DMS53 treated with DMSO at 0.1 percent for 48 hours (cell line): Measurements from ENCODE around the gene OR6V1.
"Not testable (repeated sequence)": the region's sequence is repeated elsewhere in the genome, so short reads cannot be mapped to it uniquely, and the experiment has no call there.

Source experiments
- DNase-seq: peaks from one replicate; lab custom pipeline; 2025; ENCODE audit not compliant: unreplicated experiment; lab: John Stamatoyannopoulos, UW

The OR6V1 gene

DNA sequence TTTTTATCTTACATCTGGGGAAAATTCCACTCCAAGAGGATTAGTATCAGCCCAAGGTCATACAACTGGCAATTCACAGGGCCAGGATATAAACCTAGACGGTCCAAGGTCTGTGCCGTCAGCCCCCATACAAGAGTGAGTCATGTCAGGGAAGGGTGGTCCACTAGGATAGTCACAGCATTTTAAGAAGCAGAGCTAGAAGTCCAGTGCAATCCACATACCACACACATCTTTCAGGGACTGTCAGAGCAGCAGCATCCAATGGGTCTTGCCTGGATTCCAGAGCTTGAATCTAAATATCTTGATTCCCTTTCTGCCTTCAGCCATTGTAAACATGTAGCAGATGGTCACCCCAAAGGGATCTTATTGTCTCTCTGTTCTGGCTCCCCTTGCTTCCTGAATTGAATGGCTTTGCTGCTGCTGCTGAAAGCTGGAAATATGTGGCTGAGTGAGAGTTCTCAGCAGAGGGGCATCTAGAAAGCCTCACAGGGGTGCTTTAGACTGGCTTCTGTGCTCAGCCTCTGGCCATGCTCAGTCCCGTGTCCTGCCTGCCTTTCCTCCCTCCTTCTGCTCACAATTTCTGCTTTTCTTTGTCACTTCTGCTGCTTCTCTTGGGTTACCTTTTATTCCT lies 9.9 kb upstream of the OR6V1 start:
- DNase-seq: no peak

DNA sequence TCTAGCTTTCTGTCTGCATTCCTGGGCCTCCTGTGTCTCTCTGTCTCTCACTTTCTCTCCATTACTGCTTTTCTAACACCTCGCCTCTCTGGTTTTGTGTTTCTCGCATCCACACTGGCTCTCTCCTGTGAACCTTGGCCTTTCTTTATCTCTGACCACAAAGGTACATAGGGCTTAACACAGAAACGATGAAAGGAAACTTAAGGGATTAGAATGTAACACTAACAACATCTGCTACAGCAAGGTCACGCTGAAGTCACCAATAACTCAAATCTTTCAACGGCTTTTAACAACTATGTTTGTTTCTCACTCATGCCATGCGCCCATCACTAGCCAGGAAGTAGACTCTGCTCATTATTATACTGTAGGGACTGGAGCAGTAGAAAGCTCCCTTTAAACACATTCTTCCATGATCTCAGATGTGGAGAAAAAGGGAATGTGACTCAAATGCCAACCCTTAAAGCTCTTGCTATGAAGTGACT lies 9.3 kb upstream of the OR6V1 start:
- no peak for DNase-seq

DNA sequence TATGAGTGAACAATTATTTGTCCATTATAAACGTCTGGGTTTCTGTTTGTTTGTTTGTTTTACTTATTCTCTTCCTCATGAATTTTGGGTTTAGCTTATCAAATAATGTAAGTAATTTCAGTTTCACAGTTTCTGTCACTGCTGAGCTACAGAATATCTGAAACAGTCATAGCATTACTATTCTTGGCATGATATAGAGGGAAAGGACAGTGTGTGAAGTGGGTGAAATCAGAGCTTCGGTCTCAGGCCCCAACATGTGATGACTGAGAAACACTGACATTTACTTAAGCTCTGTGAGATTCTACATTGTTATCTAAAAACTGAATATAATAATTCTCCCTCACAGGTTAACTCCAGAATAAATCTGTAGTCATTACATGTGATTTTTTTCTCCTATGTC lies 8.8 kb upstream of the OR6V1 start:
- no peak for DNase-seq

DNA sequence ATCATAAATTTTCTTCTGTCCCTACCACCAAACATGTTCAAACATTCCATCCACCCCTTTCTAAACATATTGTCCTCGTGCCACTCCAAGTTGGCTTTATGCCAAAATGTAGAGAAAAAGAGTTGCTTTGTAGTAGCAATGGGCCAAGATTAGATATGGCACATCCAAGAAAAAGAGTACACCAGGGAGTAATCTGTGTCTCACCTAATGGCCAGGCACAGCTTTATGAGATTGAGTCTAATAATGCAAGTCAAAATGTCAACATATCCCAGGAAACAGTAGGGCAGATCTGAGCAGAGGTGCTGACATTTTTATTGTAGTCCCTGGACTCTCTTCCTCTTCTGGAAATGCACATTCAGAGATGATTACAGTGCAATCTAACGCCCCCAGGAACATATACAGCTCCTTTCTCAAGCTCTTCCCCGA lies 5.7 kb upstream of the OR6V1 start:
- DNase-seq: no peak

DNA sequence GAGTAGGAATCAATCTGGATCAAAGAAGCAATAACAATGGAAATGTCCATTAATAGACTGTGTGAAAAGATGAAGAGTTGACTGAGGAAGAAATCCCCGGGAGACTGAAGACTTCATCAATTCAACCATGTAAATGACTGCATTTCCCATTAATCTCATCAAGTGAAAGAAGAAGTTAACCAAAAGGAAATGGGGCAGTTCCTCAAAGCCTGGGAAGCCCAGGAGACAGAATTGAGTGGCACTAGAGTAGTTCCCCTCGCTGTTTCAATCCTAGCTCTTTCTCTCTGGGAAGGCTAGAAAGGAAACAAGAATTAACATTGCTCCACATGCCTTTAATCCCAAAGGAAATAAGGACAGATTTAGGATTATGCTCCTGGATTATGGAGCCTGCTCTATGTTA lies 4.8 kb upstream of the OR6V1 start:
- DNase-seq: no peak

DNA sequence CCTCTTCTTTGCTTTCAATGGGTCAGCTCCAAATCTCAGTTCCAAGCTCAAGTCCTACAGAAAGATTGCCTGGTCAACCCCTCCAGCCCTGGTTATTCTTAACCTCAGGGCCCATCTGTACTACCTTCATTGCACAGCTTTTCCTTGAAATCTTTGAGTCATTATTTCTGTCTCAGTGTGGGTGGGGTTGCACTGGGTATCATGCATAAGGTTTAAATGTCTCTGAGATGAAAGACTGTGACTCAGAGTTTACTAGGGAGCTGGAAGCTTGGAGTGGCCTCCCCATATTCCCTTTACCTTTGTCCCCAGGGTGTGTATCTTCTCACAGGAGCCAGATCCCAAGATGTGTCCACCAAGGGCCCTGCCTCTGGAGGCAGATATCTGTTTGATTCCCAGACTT lies 3.3 kb upstream of the OR6V1 start:
- DNase-seq: no peak

DNA sequence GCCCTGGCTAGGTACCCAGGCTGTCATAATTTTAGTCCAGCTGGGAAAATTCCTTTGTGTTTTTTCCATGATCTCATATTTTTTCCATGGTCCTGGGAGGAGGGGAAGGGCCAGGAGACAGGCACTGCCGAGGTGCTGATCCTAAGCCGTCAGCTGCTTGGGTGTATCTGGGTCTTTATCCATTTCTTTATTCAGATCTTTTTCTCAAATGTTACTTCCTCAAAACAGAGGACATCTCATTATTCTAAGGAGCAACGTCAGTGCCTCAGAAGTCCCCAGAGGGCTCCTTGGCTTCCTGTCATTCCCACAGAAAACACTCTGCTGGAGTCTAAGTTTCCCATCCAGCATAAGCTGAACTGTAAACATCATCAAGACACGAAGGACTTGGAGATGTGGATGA lies 2.8 kb upstream of the OR6V1 start:
- no peak for DNase-seq

DNA sequence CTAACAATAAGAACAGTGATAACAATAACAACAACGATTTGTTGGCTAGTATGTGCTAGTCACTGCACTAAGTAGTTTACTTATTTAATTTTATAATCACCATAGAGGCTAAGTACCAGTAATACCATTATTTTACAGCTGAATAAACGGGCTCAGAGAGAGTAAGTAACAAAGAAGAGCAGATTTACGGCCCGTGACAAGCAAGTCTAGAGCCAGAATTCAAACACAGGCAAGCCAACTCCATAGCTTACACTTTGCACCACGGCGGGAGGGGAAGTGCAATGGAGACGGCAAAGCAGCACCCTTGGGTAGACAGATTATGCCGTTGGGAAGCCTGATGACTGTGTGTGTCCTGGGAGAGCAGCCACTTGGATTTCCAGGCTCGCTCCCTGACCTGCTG lies 1.2 kb upstream of the OR6V1 start:
- DNase-seq: no peak

DNA sequence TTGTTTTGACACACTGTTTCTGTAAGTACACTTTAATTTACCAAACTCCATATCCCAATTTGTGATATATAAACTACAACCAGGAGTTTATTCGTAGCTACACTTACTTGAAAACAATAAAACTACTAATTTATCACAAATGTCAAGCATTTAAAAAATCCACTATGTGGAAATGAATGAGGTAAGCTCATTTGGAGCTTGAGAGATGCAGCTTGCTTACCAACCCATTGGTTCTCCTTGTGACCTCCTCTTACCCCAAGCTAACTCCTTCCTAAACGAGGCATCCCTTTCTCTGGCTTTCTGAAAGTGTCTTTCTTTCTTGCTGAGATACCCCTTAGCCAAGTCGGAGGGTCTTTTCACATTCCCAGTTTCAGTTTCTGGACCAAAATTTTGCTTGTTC lies 2.5 kb downstream of the OR6V1 start:
- DNase-seq: no peak

DNA sequence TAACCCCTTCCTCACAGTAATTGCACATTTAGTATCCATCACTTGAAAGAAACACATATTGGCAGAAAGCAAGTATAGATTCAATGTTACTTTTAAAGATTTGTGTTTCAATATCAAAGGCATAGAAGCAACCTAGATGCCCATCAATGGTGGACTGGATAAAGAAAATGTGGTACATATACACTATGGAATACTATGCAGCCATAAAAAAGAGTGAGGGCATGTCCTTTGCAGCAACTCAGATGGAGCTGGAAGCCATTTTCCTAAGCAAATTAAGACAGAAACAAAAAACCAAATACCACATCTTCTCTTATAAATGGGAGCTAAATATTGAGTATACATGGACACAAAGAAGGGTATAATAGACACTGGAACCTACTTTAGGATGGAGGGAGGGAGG lies 3.6 kb downstream of the OR6V1 start:
- no peak for DNase-seq

DNA sequence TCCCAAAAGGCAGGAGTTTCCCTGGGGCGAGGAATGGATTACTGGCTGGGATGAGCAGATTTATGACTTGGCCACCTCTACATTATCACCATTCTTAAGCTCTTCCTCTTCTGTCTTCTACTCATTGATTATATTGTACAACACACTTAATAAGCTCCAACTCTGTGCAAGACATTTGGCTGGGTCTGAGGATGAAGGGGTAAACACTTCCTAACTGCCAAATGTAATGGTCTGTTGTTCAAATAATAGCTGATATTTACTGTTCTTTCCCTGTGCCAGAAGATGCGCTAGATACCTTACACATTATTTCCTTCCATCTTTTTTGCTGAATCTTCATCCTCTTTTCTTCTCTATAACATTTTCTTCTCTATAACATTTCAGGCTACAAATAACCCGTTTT lies 11.6 kb downstream of the OR6V1 start:
- DNase-seq: no peak

DNA sequence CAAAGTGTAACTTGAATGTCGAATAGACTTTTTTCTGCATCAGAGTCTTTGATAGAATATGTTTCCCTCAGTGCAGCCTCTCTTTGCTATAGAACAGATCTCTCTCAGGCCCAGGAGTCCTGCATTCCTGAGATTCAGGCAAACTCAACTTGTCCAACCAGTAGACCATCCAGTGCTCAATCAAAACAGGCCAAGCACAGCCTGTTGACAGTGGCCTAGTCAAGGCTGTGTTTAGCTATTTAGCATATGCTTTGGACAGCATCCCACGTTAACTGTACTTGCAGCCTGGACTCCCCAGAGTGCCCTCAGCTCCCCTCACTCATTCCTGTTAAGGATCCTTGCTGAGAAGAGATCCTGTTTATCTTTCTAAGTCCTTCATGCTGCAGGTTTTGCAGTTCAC lies 16.3 kb downstream of the OR6V1 start:
- no peak for DNase-seq

DNA sequence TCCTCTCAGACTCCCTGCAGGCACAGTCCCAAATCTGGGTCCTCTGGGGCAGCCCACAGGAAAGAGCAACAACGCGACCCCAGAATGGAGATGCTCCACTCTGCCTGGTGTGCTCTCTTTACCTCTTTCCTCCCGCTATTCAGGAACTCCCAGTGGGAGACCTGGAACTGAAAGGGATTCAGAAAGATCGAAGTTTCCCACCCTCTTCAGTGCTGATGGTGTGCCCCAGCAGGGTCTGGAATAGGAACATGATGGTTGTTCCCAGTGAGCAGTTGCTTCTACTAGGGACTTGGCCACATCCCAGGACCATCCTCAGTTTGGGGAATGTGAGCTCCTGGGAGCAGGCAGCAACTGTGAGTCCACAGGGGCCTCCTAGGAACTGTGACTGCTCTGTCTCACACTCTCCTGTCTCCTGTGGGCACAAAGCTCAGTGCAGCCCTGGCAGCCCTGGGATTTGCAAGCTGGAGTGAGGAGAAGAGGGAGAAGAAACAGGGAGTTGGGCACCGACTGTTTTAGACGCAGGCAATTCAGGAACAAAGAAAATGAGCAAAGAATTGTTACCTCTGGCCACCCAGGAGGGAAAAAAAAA lies 17.9 kb downstream of the OR6V1 start:
- no peak for DNase-seq

DNA sequence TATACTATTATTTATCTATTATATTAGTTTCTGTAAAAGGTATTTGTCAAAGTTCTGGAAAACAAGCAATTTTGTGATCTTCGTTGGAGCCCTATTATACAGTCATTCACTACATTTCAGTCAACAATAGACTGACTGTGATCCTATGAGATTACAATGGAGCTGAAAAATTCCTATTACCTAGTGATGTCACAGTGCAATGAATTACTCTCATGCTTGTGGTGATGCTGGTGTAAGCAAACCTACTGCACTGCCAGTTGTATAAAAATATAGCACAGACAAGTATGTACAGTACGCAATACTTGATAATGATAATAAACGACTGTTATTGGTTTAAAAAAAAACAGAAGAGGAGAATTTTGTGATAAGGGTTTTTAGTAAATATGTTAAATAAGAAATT lies 21.4 kb downstream of the OR6V1 start:
- no peak for DNase-seq

DNA sequence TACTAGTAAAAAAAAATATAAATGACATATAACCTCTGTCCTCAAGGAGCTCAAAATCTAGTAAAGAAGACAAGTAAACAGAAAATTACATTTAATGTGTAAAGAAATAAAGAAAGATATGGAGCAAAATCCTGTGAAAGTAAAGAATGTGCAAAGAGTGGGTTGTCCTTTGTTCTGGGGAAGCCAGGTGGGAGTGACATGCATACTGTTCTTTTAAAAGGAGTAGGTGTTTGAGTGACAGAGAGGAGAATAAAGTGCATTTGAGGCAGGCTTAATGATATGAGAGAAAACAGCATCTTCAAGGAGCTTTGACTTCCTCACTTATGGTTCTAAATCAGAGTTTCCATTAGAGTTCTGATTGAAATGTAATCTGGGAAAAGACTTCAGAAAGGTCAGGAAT lies 22.0 kb downstream of the OR6V1 start:
- no peak for DNase-seq

DNA sequence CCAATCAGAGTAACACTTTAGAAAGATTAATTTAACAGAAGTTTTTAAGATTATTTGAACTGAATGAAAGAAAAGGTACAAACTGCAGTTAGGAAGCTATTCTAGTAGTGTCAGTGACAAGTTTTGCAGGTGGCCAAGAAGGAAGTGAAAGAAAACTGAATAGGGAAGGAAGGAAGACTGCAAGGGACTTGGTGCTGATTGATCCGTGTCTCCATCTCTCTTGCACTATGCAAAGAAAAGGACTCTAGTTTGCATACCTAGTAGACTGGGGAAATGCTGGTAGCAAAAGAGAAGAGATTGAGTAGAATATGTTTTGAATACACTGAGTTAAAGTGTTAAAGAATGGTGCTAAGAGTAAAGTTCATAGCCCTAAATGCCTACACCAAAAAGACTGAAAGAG lies 33.0 kb downstream of the OR6V1 start:
- no peak for DNase-seq

DNA sequence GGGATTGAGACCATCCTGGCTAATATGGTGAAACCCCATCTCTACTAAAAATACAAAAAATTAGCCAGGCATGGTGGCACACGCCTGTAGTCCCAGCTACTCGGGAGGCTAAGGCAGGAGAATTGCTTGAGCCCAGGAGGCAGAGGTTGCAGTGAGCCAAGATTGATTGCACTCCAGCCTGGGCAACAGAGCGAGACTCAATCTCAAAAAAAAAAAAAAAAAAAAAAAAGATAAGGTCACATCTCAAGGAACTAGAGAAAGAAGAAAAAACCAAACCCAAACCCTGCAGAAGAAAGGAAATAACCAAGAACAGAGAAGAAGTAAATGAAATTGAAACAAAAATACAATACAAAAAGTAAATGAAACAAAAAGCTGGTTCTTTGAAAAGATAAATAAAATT lies 33.5 kb downstream of the OR6V1 start:
- not testable (repeated sequence) for DNase-seq

DNA sequence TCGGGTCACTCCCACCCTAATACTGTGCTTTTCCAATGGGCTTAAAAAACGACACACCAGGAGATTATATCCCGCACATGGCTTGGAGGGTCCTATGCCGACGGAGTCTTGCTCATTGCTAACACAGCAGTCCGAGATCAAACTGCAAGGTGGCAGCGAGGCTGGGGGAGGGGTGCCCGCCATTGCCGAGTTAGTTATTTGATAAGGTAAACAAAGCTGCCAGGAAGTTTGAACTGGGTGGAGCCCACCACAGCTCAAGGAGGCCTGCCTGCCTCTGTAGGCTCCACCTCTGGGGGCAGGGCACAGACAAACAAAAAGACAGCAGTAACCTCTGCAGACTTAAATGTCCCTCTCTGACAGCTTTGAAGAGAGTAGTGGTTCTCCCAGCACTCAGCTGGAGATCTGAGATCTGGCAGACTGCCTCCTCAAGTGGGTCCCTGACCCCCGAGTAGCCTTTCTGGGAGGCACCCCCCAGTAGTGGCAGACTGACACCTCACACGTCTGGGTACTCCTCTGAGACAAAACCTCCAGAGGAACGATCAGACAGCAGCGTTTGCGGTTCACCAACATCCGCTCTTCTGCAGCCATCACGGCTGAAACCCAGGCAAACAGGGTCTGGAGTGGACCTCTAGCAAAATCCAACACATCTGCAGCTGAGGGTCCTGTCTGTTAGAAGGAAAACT lies 36.5 kb downstream of the OR6V1 start:
- DNase-seq: not testable (repeated sequence)

DNA sequence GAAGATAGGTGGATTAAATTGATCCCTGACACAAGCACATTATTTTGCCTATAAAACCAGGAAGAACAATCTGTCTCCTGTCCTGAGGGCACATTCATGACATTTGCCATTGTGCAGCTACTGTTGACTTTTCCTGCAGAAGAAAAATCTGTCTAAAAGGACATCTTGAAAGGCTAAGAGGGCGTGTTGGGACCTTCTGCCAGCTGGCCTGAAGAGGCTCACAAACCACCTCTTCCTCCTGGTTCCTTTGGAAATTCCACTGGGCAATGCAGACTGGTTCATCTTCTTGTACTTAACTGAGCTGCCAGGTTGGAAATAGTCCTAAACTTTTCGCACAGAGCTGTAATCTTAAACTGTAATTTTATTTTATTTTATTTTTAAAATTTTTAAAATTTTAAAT lies 44.0 kb downstream of the OR6V1 start:
- no peak for DNase-seq

DNA sequence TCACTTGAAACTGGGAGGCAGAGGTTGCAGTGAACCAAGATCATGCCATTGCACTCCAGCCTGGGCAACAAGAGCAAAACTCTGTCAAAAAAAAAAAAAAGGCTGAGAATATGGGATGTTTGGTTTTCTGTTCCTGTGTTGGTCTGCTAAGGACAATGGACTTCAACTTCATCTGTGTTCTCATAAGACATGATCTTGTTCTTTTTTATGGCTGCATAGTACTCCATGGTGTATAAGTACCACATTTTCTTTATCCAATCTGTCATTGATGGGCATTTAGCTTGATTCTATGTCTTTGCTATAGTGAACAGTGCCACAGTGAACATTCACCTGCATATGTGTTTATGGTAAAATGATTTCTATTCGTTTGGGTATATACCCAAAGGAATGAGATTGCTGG lies 47.4 kb downstream of the OR6V1 start:
- not testable (repeated sequence) for DNase-seq
